Vagina (tissue), 2 donors: ENCODE results near the gene FCGR3B.
"Not testable (repeated sequence)": the region's sequence is repeated elsewhere in the genome, so short reads cannot be mapped to it uniquely, and the experiment has no call there.

Experiments
- POLR2A ChIP-seq, 2 donors: fragments of 450-650 bp; IDR thresholded peaks; one replicate each; pipeline ENCODE4 v1.6.1; 2017; ENCODE audit warnings: antibody characterized with exemption in 2 of 2, mild to moderate bottlenecking in 2 of 2, moderate library complexity in 2 of 2
- POLR2AphosphoS5 ChIP-seq, 2 donors: sonication (generic); formaldehyde crosslinking; IDR thresholded peaks; one replicate each; pipeline ENCODE4 v1.9.0; 2017; ENCODE audit warnings: antibody characterized with exemption in 2 of 2, mild to moderate bottlenecking in 2 of 2, low read depth in 1 of 2; ENCODE audit not compliant: insufficient read depth in 1 of 2
- TF ChIP-seq, protein P1 (sequence below), 3 experiments: fragments of 450-650 bp in 2 of 3; fragments of 200-600 bp in 1 of 3; sonication (generic) in 1 of 3; IDR thresholded peaks; one replicate each; pipeline ENCODE4 v1.5.1; 2017 to 2019; ENCODE audit warnings: antibody characterized with exemption in 3 of 3, mild to moderate bottlenecking in 2 of 3, moderate library complexity in 2 of 3

DNA sequence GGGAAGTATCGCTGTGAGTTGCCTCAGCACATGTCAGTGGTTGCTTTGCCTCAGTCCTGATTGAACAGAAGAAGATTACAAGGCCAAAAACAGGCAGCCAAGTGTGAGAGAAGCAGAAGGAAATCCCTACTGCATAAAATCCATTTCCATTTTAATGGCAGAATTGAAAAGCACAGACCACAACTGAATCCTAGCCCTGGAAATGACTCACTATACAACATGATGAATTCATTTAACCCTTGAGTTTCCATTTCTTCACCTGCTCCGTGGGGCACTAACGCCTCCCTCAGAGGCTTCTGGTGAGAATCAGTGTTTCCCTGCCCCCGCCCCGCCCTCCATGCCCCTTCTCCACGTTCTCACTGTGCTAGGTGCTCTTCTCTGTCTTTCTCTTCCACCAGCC, 41.1 kb downstream of the FCGR3B start:
- TF ChIP-seq, protein P1, sequence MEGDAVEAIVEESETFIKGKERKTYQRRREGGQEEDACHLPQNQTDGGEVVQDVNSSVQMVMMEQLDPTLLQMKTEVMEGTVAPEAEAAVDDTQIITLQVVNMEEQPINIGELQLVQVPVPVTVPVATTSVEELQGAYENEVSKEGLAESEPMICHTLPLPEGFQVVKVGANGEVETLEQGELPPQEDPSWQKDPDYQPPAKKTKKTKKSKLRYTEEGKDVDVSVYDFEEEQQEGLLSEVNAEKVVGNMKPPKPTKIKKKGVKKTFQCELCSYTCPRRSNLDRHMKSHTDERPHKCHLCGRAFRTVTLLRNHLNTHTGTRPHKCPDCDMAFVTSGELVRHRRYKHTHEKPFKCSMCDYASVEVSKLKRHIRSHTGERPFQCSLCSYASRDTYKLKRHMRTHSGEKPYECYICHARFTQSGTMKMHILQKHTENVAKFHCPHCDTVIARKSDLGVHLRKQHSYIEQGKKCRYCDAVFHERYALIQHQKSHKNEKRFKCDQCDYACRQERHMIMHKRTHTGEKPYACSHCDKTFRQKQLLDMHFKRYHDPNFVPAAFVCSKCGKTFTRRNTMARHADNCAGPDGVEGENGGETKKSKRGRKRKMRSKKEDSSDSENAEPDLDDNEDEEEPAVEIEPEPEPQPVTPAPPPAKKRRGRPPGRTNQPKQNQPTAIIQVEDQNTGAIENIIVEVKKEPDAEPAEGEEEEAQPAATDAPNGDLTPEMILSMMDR (IDR thresholded peaks at IDR 0.05): not testable (repeated sequence)
- TF ChIP-seq POLR2AphosphoS5 (IDR thresholded peaks at IDR 0.05; ENCODE audit: insufficient read depth in 1 of 2, low read depth in 1 of 2); POLR2A (IDR thresholded peaks at IDR 0.05): not testable (repeated sequence)
